HEK293T (cell line): ENCODE results near the gene MAPK12.

Experiments
- CTCF ChIA-PET: fragments of 350-600 bp; formaldehyde crosslinking; extraction: SDS; loops from one replicate; lab custom pipeline; 2021; ENCODE audit warnings: antibody characterized with exemption, inconsistent platforms; lab: Yijun Ruan, JAX
- POLR2A ChIA-PET: fragments of 350-600 bp; formaldehyde crosslinking; extraction: SDS; loops from one replicate; lab custom pipeline; 2020; ENCODE audit warnings: antibody characterized with exemption, inconsistent platforms; lab: Yijun Ruan, JAX
- DNase-seq: peaks from one replicate; pipeline ENCODE4 v3.0.0; 2012; ENCODE audit warnings: mixed read lengths; ENCODE audit errors: extremely low spot score
- ARNT ChIP-seq: fragments of 450-650 bp; IDR thresholded peaks from 2 replicates; pipeline ENCODE4 v1.6.1; 2017; ENCODE audit warnings: mild to moderate bottlenecking
- BHLHE40 ChIP-seq: fragments of 450-650 bp; IDR thresholded peaks from 2 replicates; pipeline ENCODE4 v1.6.1; 2016; ENCODE audit warnings: mild to moderate bottlenecking, moderate library complexity, borderline replicate concordance
- CTBP1 ChIP-seq: fragments of 450-650 bp; IDR thresholded peaks from 2 replicates; pipeline ENCODE4 v1.6.1; 2016; ENCODE audit warnings: borderline replicate concordance
- ELF4 ChIP-seq: fragments of 450-650 bp; IDR thresholded peaks from 2 replicates; pipeline ENCODE4 v1.6.1; 2017; ENCODE audit warnings: antibody characterized with exemption
- FOXA1 ChIP-seq: fragments of 450-650 bp; IDR thresholded peaks from 2 replicates; pipeline ENCODE4 v1.6.1; 2016; ENCODE audit warnings: mild to moderate bottlenecking
- FOXK2 ChIP-seq: fragments of 450-650 bp; IDR thresholded peaks from 2 replicates; pipeline ENCODE4 v1.6.1; 2016; ENCODE audit warnings: mild to moderate bottlenecking
- FOXM1 ChIP-seq: fragments of 450-650 bp; IDR thresholded peaks from 2 replicates; pipeline ENCODE4 v1.6.1; 2017; ENCODE audit warnings: mild to moderate bottlenecking, borderline replicate concordance
- HDGF ChIP-seq: fragments of 450-650 bp; IDR thresholded peaks from 2 replicates; pipeline ENCODE4 v1.6.1; 2017; ENCODE audit warnings: antibody characterized with exemption, borderline replicate concordance
- L3MBTL2 ChIP-seq: fragments of 450-650 bp; conservative IDR thresholded peaks from 2 replicates; pipeline ENCODE4 v1.6.1; 2016; ENCODE audit warnings: mild to moderate bottlenecking
- LEF1 ChIP-seq: fragments of 450-650 bp; IDR thresholded peaks from 2 replicates; pipeline ENCODE4 v1.6.1; 2017; ENCODE audit warnings: mild to moderate bottlenecking, borderline replicate concordance
- NFRKB ChIP-seq: fragments of 450-650 bp; IDR thresholded peaks from 2 replicates; pipeline ENCODE4 v1.6.1; 2016; ENCODE audit warnings: mild to moderate bottlenecking, moderate library complexity
- PKNOX1 ChIP-seq: fragments of 450-650 bp; IDR thresholded peaks from 2 replicates; pipeline ENCODE4 v1.6.1; 2016
- SP1 ChIP-seq: fragments of 450-650 bp; IDR thresholded peaks from 2 replicates; pipeline ENCODE4 v1.6.1; 2017
- SUZ12 ChIP-seq: fragments of 450-650 bp; IDR thresholded peaks from 2 replicates; pipeline ENCODE4 v1.6.1; 2016; ENCODE audit warnings: mild to moderate bottlenecking
- TARDBP ChIP-seq: fragments of 450-650 bp; IDR thresholded peaks from 2 replicates; pipeline ENCODE4 v1.6.1; 2016
- ZNF384 ChIP-seq: fragments of 450-650 bp; IDR thresholded peaks from 2 replicates; pipeline ENCODE4 v1.6.1; 2016

Gene MAPK12

DNA sequence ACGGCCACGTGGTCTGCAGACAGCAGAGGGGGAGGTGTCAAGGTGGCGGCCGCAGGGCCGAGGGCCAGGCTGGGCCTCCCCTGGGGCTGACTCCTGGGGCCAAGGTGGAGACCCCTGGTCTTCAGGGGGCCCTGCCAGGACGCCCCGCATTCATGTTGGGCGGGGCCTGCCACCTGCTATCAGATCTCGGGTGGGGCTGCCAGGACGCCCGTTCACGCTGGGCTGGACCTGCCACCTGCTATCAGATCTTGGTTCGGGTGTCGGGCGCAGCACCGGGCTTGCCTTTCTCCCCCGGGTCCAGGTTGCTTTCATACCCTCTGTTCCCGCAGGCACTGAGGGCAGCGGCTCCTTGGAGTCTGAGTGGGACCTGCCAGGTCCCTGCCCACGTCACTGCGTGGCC, 24.8 kb upstream of the MAPK12 start:
- no peak for DNase-seq
- CTCF ChIA-PET = no interaction called here
- TF ChIP-seq SP1 = no peak
- TF ChIP-seq CTBP1 = no peak
- TF ChIP-seq TARDBP = no peak
- POLR2A ChIA-PET = no interaction called here

DNA sequence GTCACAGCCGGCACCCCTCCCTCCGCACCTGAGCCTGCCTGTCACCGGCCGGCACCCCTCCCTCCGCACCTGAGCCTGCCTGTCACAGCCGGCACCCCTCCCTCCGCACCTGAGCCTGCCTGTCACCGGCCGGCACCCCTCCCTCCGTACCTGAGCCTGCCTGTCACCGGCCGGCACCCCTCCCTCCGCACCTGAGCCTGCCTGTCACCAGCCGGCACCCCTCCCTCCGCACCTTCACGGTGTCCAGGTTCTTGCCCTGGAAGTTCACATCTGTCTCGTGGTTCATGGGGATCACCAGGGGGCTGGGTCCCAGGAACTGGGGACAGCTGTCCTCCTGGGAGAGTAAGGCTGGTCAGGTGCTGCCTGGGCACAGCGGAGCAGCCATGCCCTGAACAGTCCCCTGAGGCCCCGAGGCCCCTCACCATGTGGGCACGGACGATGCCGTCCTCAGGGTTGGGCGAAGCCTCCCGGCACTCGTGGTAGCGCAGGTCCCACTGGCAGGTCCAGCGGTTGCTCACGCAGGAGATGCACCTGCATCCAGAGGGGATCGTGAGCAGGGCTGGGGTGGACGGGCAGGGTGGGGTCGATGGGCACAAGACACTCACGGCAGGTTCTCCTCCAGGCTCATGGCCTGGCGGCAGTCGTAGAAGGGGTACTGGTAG, 24.2 kb upstream of the MAPK12 start:
- ChIA-PET CTCF (no interaction called here), POLR2A (no interaction called here)
- no peak for TF ChIP-seq HDGF
- TF ChIP-seq L3MBTL2 = no peak
- TF ChIP-seq TARDBP = no peak
- no peak for TF ChIP-seq NFRKB
- no peak for TF ChIP-seq ARNT
- no peak for TF ChIP-seq FOXM1
- TF ChIP-seq SP1 = no peak
- TF ChIP-seq ZNF384 = no peak
- no peak for TF ChIP-seq FOXK2
- TF ChIP-seq PKNOX1 = no peak
- no peak for TF ChIP-seq SUZ12
- TF ChIP-seq LEF1 = no peak
- TF ChIP-seq FOXA1 = no peak
- no peak for TF ChIP-seq ELF4
- TF ChIP-seq CTBP1 = no peak
- no peak for TF ChIP-seq BHLHE40
- DNase-seq = no peak

GRCh38 chr22:50284479-50284878, 23.0 kb upstream of the MAPK12 start:
- TF ChIP-seq FOXK2 = no peak
- TF ChIP-seq SUZ12 = no peak
- TF ChIP-seq FOXM1 = no peak
- no peak for TF ChIP-seq BHLHE40
- no peak for TF ChIP-seq LEF1
- no peak for TF ChIP-seq ELF4
- TF ChIP-seq NFRKB = no peak
- TF ChIP-seq SP1 = no peak
- no peak for TF ChIP-seq FOXA1
- POLR2A ChIA-PET = no interaction called here
- CTCF ChIA-PET = no interaction called here

DNA sequence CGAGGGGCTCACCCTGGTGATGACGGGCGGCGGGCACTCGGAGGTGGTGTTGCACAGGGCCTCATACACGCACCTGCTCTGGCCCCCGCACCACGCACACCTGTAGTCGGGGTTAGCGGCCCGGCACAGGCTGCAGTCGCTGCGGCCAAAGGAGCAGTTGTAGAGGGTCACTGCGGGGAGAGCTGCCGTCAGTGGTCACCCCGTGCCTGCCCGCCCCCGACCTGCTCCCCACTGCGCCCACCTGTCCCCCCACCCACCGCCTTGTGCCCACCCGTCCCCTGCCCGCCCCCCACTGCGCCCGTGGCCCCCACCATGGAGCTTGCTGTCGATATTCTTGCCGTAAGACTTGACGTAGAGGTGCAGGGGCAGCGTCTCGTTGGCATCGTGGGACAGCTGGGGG, 22.3 kb upstream of the MAPK12 start:
- CTCF ChIA-PET = no interaction called here
- DNase-seq = no peak
- POLR2A ChIA-PET = no interaction called here
- TF ChIP-seq ARNT (no peak), HDGF (no peak), SUZ12 (no peak), FOXA1 (no peak), TARDBP (no peak), L3MBTL2 (no peak), BHLHE40 (no peak), LEF1 (no peak), ELF4 (no peak)

More at GRCh38 chr22:50284479-50284878, 23.0 kb upstream of the MAPK12 start:
- no peak for DNase-seq

- TF ChIP-seq ZNF384 = no peak
- TF ChIP-seq NFRKB = no peak
- no peak for TF ChIP-seq ARNT
- TF ChIP-seq FOXA1 = no peak
- TF ChIP-seq L3MBTL2 = no peak
- TF ChIP-seq TARDBP = no peak
- no peak for TF ChIP-seq BHLHE40
- no peak for TF ChIP-seq LEF1
- TF ChIP-seq HDGF = no peak
- no peak for TF ChIP-seq FOXK2
- no peak for TF ChIP-seq CTBP1
- TF ChIP-seq ELF4 = no peak
- POLR2A ChIA-PET = no interaction called here
These were observed 21.1 kb upstream of the MAPK12 start for GRCh38 chr22:50282361-50283155.

GRCh38 chr22:50281957-50282356, 20.5 kb upstream of the MAPK12 start:
- TF ChIP-seq FOXA1 = no peak
- TF ChIP-seq ZNF384 = no peak
- no peak for TF ChIP-seq SP1
- TF ChIP-seq FOXM1 = no peak
- no peak for TF ChIP-seq ELF4
- TF ChIP-seq L3MBTL2 = no peak
- no peak for TF ChIP-seq TARDBP
- no peak for TF ChIP-seq ARNT
- no peak for TF ChIP-seq LEF1
- no peak for TF ChIP-seq PKNOX1
- TF ChIP-seq FOXK2 = no peak
- TF ChIP-seq NFRKB = no peak
- POLR2A ChIA-PET = no interaction called here
- DNase-seq = no peak
- CTCF ChIA-PET = interaction anchor here (0.7 kb wide), 1 partner anchor 370 kb away, joined by 3 read pairs; no protein-coding TSS in a partner anchor

More at GRCh38 chr22:50282361-50283155, 21.1 kb upstream of the MAPK12 start:
- CTCF ChIA-PET = no interaction called here
- DNase-seq = no peak

- ChIA-PET CTCF (interaction anchor here (0.7 kb wide), 1 partner anchor 371 kb away, joined by 3 read pairs; no protein-coding TSS in a partner anchor), POLR2A (no interaction called here)
- DNase-seq = no peak
- TF ChIP-seq L3MBTL2 (no peak), ELF4 (no peak), SP1 (no peak), PKNOX1 (no peak), BHLHE40 (no peak)
These were observed 19.9 kb upstream of the MAPK12 start for GRCh38 chr22:50281384-50281760.
